H9 (cell line): ENCODE measurements around the gene AGT. TPM values are rescaled to one million over a fixed set of nuclear protein-coding genes. Genes with fewer than 3 reads are reported as not detected.
A peak's percentile ranks its signal among the peaks of the same experiment; 100 is the strongest.
"Not testable (repeated sequence)": the region's sequence is repeated elsewhere in the genome, so short reads cannot be mapped to it uniquely, and the experiment has no call there.

ENCODE experiments used
- DNase-seq: peaks from one replicate; pipeline ENCODE4 v3.0.0-alpha.2; 2017
- H2AFZ ChIP-seq: one replicate; pipeline ENCODE4 v1.6.1; 2013; ENCODE audit warnings: mild to moderate bottlenecking, low read length, control low read depth, moderate library complexity
- H2AK5ac ChIP-seq: 2 replicates; pipeline ENCODE4 v1.6.1; 2013; ENCODE audit warnings: low read length, control low read depth, mixed read lengths; ENCODE audit not compliant: insufficient read length
- H2BK120ac ChIP-seq: one replicate; pipeline ENCODE4 v1.6.1; 2013; ENCODE audit warnings: low read depth, mild to moderate bottlenecking, low read length, control low read depth, inconsistent platforms; ENCODE audit not compliant: poor library complexity, severe bottlenecking
- H2BK12ac ChIP-seq: 2 replicates; pipeline ENCODE4 v1.6.1; 2013; ENCODE audit warnings: low read length, control low read depth, mixed read lengths, low read depth; ENCODE audit not compliant: insufficient read length
- H2BK15ac ChIP-seq: 2 replicates; pipeline ENCODE4 v1.6.1; 2013; ENCODE audit warnings: low read depth, low read length, control low read depth
- H2BK20ac ChIP-seq: one replicate; pipeline ENCODE4 v1.6.1; 2013; ENCODE audit warnings: low read depth, mild to moderate bottlenecking, low read length, control low read depth, inconsistent platforms; ENCODE audit not compliant: poor library complexity, severe bottlenecking
- H2BK5ac ChIP-seq: 2 replicates; pipeline ENCODE4 v1.6.1; 2013; ENCODE audit warnings: low read length, control low read depth, mixed read lengths; ENCODE audit not compliant: insufficient read length
- H3K14ac ChIP-seq: 2 replicates; pipeline ENCODE4 v1.6.1; 2013; ENCODE audit warnings: low read length, control low read depth; ENCODE audit not compliant: insufficient read depth
- H3K18ac ChIP-seq: 2 replicates; pipeline ENCODE4 v1.6.1; 2013; ENCODE audit warnings: low read depth, mild to moderate bottlenecking, mixed read lengths, low read length, control low read depth; ENCODE audit not compliant: insufficient read length
- H3K23ac ChIP-seq: 2 replicates; pipeline ENCODE4 v1.6.1; 2013; ENCODE audit warnings: low read length, control low read depth, mixed read lengths, low read depth; ENCODE audit not compliant: insufficient read length
- H3K23me2 ChIP-seq: 2 replicates; pipeline ENCODE4 v1.6.1; 2013; ENCODE audit warnings: low read depth, mild to moderate bottlenecking, mixed read lengths, low read length, control low read depth; ENCODE audit not compliant: insufficient read length, poor library complexity, severe bottlenecking
- H3K27ac ChIP-seq: 2 replicates; pipeline ENCODE4 v1.5.1; 2013; ENCODE audit warnings: low read length, control low read depth, mixed read lengths, low read depth; ENCODE audit not compliant: insufficient read length
- H3K27me3 ChIP-seq: 2 replicates; pipeline ENCODE4 v1.6.1; 2013; ENCODE audit warnings: low read length, control low read depth, inconsistent platforms; ENCODE audit not compliant: insufficient read depth
- H3K4ac ChIP-seq: 2 replicates; pipeline ENCODE4 v1.6.1; 2013; ENCODE audit warnings: low read depth, mild to moderate bottlenecking, control low read depth, inconsistent platforms, low read length, moderate library complexity
- H3K4me1 ChIP-seq: 2 replicates; pipeline ENCODE4 v1.6.1; 2013; ENCODE audit warnings: low read length, control low read depth, inconsistent platforms; ENCODE audit not compliant: insufficient read depth
- H3K4me2 ChIP-seq: 2 replicates; pipeline ENCODE4 v1.6.1; 2013; ENCODE audit warnings: low read length, control low read depth, mixed read lengths; ENCODE audit not compliant: insufficient read length, insufficient read depth
- H3K56ac ChIP-seq: 2 replicates; pipeline ENCODE4 v1.6.1; 2013; ENCODE audit warnings: low read depth, mild to moderate bottlenecking, mixed read lengths, low read length, control low read depth; ENCODE audit not compliant: insufficient read length
- H3K79me1 ChIP-seq: 2 replicates; pipeline ENCODE4 v1.6.1; 2013; ENCODE audit warnings: low read depth, mild to moderate bottlenecking, moderate library complexity, low read length, control low read depth, inconsistent platforms; ENCODE audit not compliant: insufficient read depth, poor library complexity, severe bottlenecking
- H3K79me2 ChIP-seq: 2 replicates; pipeline ENCODE4 v1.6.1; 2013; ENCODE audit warnings: low read length, control low read depth, inconsistent platforms; ENCODE audit not compliant: insufficient read depth
- H3K9ac ChIP-seq: 2 replicates; pipeline ENCODE4 v1.6.1; 2013; ENCODE audit warnings: low read length, control low read depth, mixed read lengths; ENCODE audit not compliant: insufficient read length; ENCODE audit errors: extremely low read depth
- H3K9me3 ChIP-seq: one replicate; pipeline ENCODE4 v1.6.1; 2013; ENCODE audit warnings: low read depth, low read length, inconsistent platforms; ENCODE audit not compliant: control insufficient read depth
- H3T11ph ChIP-seq: one replicate; pipeline ENCODE4 v1.6.1; 2013; ENCODE audit warnings: mild to moderate bottlenecking, low read length, control low read depth, inconsistent platforms
- H4K20me1 ChIP-seq: one replicate; pipeline ENCODE4 v1.6.1; 2013; ENCODE audit not compliant: control insufficient read depth, insufficient read length, insufficient read depth
- H4K5ac ChIP-seq: 2 replicates; pipeline ENCODE4 v1.6.1; 2013; ENCODE audit warnings: low read depth, mild to moderate bottlenecking, mixed read lengths, low read length, control low read depth; ENCODE audit not compliant: insufficient read length
- H4K8ac ChIP-seq: replicated peaks from 2 replicates; pipeline ENCODE4 v1.6.1; 2013; ENCODE audit warnings: low read length, control low read depth, mixed read lengths, low read depth; ENCODE audit not compliant: insufficient read length
- H4K91ac ChIP-seq: 2 replicates; pipeline ENCODE4 v1.6.1; 2013; ENCODE audit warnings: low read depth, mild to moderate bottlenecking, moderate library complexity, mixed read lengths, low read length, control low read depth; ENCODE audit not compliant: insufficient read length
- H3K27ac Mint-ChIP-seq, 3 experiments: 2 replicates in 2 of 3; 3 replicates in 1 of 3; pipeline ENCODE4 v1.8.0; 2020 to 2021; ENCODE audit warnings: mixed read lengths in 3 of 3, mild to moderate bottlenecking in 1 of 3, moderate library complexity in 1 of 3
- H3K27me3 Mint-ChIP-seq: 2 replicates; pipeline ENCODE4 v1.8.0; 2021; ENCODE audit warnings: low read depth, mild to moderate bottlenecking, moderate library complexity, mixed read lengths
- H3K36me3 Mint-ChIP-seq, 3 experiments: 2 replicates in 2 of 3; 3 replicates in 1 of 3; pipeline ENCODE4 v1.8.0; 2020 to 2021; ENCODE audit warnings: low read depth in 3 of 3, mixed read lengths in 3 of 3; ENCODE audit not compliant: insufficient read depth in 1 of 3
- H3K4me1 Mint-ChIP-seq, 2 experiments: 2 replicates each; pipeline ENCODE4 v1.8.0; 2020; ENCODE audit warnings: mixed read lengths in 2 of 2
- H3K4me3 Mint-ChIP-seq, 2 experiments: 2 replicates in 1 of 2; 3 replicates in 1 of 2; pipeline ENCODE4 v1.8.0; 2020 to 2021; ENCODE audit warnings: mild to moderate bottlenecking in 2 of 2, mixed read lengths in 2 of 2, moderate library complexity in 1 of 2
- H3K9me3 Mint-ChIP-seq, 2 experiments: 2 replicates in 1 of 2; 3 replicates in 1 of 2; pipeline ENCODE4 v1.8.0; 2020; ENCODE audit warnings: mild to moderate bottlenecking in 2 of 2, mixed read lengths in 2 of 2, moderate library complexity in 1 of 2
- CTCF ChIP-seq: fragments of 200-600 bp; sonication (generic); conservative IDR thresholded peaks from 3 replicates; pipeline ENCODE4 v1.8.0; 2021; ENCODE audit warnings: antibody characterized with exemption, mild to moderate bottlenecking
- WGBS: extraction: QIAGEN DNeasy Blood & Tissue Kit; methylation state at CpG from one replicate; pipeline ENCODE4 v1.1.7; 2013; ENCODE audit warnings: missing lambda C conversion rate, low lambda C conversion rate, mixed read lengths; ENCODE audit not compliant: insufficient read length; ENCODE audit errors: extremely low coverage; 5-methylcytosine and 5-hydroxymethylcytosine counted together
- total RNA-seq: library from RNA; stranded (reverse); gene quantifications from 2 replicates; pipeline ENCODE4 v1.2.1, GENCODE V29; 2021

The AGT gene
- total RNA-seq, 1 experiment from 2014 or later = not detected

GRCh38 chr1:230658691-230659090 lies 55.2 kb downstream of the AGT start:
- H3K27me3 ChIP-seq = no peaks in the 10 kb centered on the region
- peaks cover under 1 to 7% of the 10 kb centered on the region in 2 experiments; a peak in 4 of 5 replicates for H3K9me3 Mint-ChIP-seq
- H3K56ac ChIP-seq = no peak overlapping the region
- no peaks in the 10 kb centered on the region for H3K4me1 ChIP-seq
- H3K27ac ChIP-seq = no peak overlapping the region
- H2AFZ ChIP-seq = no peak overlapping the region
- no peak overlapping the region for H2BK5ac ChIP-seq
- no peak overlapping the region for H3K14ac ChIP-seq
- H3K9me3 ChIP-seq = no peaks in the 10 kb centered on the region
- H4K8ac ChIP-seq = no peak overlapping the region
- H2BK120ac ChIP-seq = no peak overlapping the region
- no peak overlapping the region for H3K18ac ChIP-seq
- no peak overlapping the region for H2BK12ac ChIP-seq
- H4K20me1 ChIP-seq = no peaks in the 10 kb centered on the region
- H3K36me3 Mint-ChIP-seq = peaks cover 11 to 27% (median 22%) of the 10 kb centered on the region in 3 experiments; a peak in 6 of 7 replicates
- no peak overlapping the region for H3K4ac ChIP-seq
- no peak overlapping the region for H2AK5ac ChIP-seq
- H3K4me3 Mint-ChIP-seq = no peak overlapping the region
- H3K4me1 Mint-ChIP-seq = peaks cover 14% of the 10 kb centered on the region in 2 experiments
- no peak overlapping the region for H2BK20ac ChIP-seq
- H4K91ac ChIP-seq = no peak overlapping the region
- no peak overlapping the region for H3K9ac ChIP-seq
- H3T11ph ChIP-seq = no peak overlapping the region
- H3K4me2 ChIP-seq = no peak overlapping the region
- no peak overlapping the region for H3K27ac Mint-ChIP-seq
- no peak overlapping the region for H4K5ac ChIP-seq
- no peak for DNase-seq
- H3K79me1 ChIP-seq = no peaks in the 10 kb centered on the region
- no peaks in the 10 kb centered on the region for H3K23me2 ChIP-seq
- H3K27me3 Mint-ChIP-seq = no peaks in the 10 kb centered on the region
- no peak overlapping the region for H2BK15ac ChIP-seq
- TF ChIP-seq CTCF = no peak
- WGBS = no CpG with 5 or more reads among the region's 2 CpGs
- no peaks in the 10 kb centered on the region; the same call in 1 of the 2 replicates for H3K79me2 ChIP-seq
- no peak overlapping the region for H3K23ac ChIP-seq

DNA sequence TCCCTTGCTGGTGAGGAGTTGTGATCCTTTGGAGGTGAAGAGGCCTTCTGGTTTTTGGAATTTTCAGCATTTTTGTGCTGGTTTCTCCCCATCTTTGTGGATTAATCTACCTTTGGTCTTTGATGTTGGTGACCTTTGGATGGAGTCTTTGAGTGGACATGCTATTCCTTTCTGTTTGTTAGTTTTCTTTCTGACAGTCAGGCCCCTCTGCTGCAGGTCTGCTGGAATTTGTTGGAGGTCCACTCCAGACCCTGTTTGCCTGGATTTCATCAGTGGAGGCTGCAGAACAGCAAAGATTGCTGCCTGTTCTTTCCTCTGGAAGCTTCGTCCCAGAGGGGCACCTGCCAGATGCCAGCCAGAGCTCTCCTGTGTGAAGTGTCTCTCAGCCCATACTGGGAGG lies 55.8 kb downstream of the AGT start:
- H4K20me1 ChIP-seq, H3K79me2 ChIP-seq: not testable (repeated sequence)
- H3K4me1 Mint-ChIP-seq = peaks cover 14% of the 10 kb centered on the region in 2 experiments

More for the DNA sequence above, 55.8 kb downstream of the AGT start:
- H2BK5ac ChIP-seq, H3K4me1 ChIP-seq, H2BK15ac ChIP-seq, H3K27me3 Mint-ChIP-seq, H2BK12ac ChIP-seq, H3K27me3 ChIP-seq, H2AFZ ChIP-seq, H3K9ac ChIP-seq, H3K4me3 Mint-ChIP-seq, H3K14ac ChIP-seq, H2AK5ac ChIP-seq, H3K23ac ChIP-seq, H3K18ac ChIP-seq, H3K27ac ChIP-seq, H3T11ph ChIP-seq, H3K23me2 ChIP-seq, H3K9me3 ChIP-seq, H4K8ac ChIP-seq, DNase-seq, H4K91ac ChIP-seq, H3K56ac ChIP-seq, H3K4me2 ChIP-seq, H3K79me1 ChIP-seq, H2BK120ac ChIP-seq, H4K5ac ChIP-seq, H2BK20ac ChIP-seq, H3K4ac ChIP-seq: not testable (repeated sequence)
- peaks cover 14 to 30% (median 21%) of the 10 kb centered on the region in 3 experiments; a peak in 6 of 7 replicates for H3K36me3 Mint-ChIP-seq
- WGBS = no CpG with 5 or more reads among the region's 1 CpG
- peak overlapping the region in 1 of 3 experiments; percentile 31; a peak in 1 of 7 replicates for H3K27ac Mint-ChIP-seq
- peaks cover 3 to 11% of the 10 kb centered on the region in 2 experiments; a peak in 4 of 5 replicates for H3K9me3 Mint-ChIP-seq
